Femur (tissue), 1 donor: ENCODE results near the gene SIDT2.

Experiments used
- DNase-seq: peaks from one replicate; pipeline ENCODE4 v3.0.0-alpha.2; 2017

SIDT2 gene

GRCh38 chr11:117189941-117190544 is 11.5 kb downstream of the SIDT2 start:
- no peak for DNase-seq

- DNase-seq = peak; percentile 12
These were observed 13.3 kb downstream of the SIDT2 start for GRCh38 chr11:117191680-117192400.

- no peak for DNase-seq
These were observed 13.9 kb downstream of the SIDT2 start for GRCh38 chr11:117192401-117192875.

- no peak for DNase-seq
These were observed 14.8 kb downstream of the SIDT2 start for GRCh38 chr11:117193130-117194020.

GRCh38 chr11:117194267-117194666 is 15.7 kb downstream of the SIDT2 start:
- no peak for DNase-seq

GRCh38 chr11:117195258-117195657 is 16.7 kb downstream of the SIDT2 start:
- DNase-seq = no peak

- no peak for DNase-seq
These were observed 17.2 kb downstream of the SIDT2 start for GRCh38 chr11:117195761-117196160.

- DNase-seq = no peak
These were observed 18.5 kb downstream of the SIDT2 start for GRCh38 chr11:117197006-117197405.

GRCh38 chr11:117197516-117198456 is 19.2 kb downstream of the SIDT2 start:
- no peak for DNase-seq

GRCh38 chr11:117198613-117199012 is 20.1 kb downstream of the SIDT2 start:
- DNase-seq = no peak

GRCh38 chr11:117199053-117199915 is 20.7 kb downstream of the SIDT2 start, which contains the start of gene TAGLN:
Gene TAGLN (plus strand): TSS chr11:117199370. CDS start chr11:117203014, 3,644 bp downstream.
- DNase-seq = peak; percentile 90

- DNase-seq = no peak
These were observed 21.6 kb downstream of the SIDT2 start for GRCh38 chr11:117199916-117200812.

GRCh38 chr11:117200813-117201657 is 22.5 kb downstream of the SIDT2 start:
- no peak for DNase-seq

- DNase-seq = no peak
These were observed 23.2 kb downstream of the SIDT2 start for GRCh38 chr11:117201658-117202305.

GRCh38 chr11:117202386-117203068 is 24.0 kb downstream of the SIDT2 start:
- DNase-seq = no peak

GRCh38 chr11:117203069-117203407 is 24.5 kb downstream of the SIDT2 start:
- DNase-seq = no peak

- no peak for DNase-seq
These were observed 25.9 kb downstream of the SIDT2 start for GRCh38 chr11:117204283-117205080.
